Activated naive CD4-positive, alpha-beta T cell treated with Interleukin-2 at 50 U/mL for 16 hours (primary cell): Measurements from ENCODE around the gene ZSCAN10.
"Not testable (repeated sequence)": the region's sequence is repeated elsewhere in the genome, so short reads cannot be mapped to it uniquely, and the experiment has no call there.

Experiments
- DNase-seq: peaks from one replicate; pipeline ENCODE4 v3.0.0-alpha.2; 2020

Gene ZSCAN10

GRCh38 chr16:3059041-3059722 is 39.9 kb downstream of the ZSCAN10 start:
- peak; percentile 89 for DNase-seq

DNA sequence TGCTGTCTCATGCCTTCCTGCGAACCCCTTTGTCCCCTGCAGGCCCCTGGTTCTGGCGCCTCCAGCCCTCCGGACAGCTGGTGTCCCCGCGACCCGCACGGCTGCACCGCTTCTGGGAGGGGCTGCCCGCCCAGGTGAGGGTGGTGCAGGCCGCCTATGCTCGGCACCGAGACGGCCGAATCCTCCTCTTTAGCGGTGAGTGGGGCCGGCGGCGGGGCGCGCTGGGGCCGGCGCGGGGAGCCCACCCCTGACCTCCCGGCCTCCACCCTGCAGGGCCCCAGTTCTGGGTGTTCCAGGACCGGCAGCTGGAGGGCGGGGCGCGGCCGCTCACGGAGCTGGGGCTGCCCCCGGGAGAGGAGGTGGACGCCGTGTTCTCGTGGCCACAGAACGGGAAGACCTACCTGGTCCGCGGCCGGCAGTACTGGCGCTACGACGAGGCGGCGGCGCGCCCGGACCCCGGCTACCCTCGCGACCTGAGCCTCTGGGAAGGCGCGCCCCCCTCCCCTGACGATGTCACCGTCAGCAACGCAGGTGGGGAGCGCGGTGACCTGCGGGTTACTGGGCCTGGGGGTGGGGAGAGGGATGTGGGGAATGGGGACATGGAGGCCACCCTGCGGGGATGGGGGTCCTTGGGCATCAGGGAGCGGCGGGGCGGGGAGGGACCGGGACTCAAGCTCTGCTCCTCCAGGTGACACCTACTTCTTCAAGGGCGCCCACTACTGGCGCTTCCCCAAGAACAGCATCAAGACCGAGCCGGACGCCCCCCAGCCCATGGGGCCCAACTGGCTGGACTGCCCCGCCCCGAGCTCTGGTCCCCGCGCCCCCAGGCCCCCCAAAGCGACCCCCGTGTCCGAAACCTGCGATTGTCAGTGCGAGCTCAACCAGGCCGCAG is 40.7 kb downstream of the ZSCAN10 start:
- DNase-seq: peak; percentile 56

DNA sequence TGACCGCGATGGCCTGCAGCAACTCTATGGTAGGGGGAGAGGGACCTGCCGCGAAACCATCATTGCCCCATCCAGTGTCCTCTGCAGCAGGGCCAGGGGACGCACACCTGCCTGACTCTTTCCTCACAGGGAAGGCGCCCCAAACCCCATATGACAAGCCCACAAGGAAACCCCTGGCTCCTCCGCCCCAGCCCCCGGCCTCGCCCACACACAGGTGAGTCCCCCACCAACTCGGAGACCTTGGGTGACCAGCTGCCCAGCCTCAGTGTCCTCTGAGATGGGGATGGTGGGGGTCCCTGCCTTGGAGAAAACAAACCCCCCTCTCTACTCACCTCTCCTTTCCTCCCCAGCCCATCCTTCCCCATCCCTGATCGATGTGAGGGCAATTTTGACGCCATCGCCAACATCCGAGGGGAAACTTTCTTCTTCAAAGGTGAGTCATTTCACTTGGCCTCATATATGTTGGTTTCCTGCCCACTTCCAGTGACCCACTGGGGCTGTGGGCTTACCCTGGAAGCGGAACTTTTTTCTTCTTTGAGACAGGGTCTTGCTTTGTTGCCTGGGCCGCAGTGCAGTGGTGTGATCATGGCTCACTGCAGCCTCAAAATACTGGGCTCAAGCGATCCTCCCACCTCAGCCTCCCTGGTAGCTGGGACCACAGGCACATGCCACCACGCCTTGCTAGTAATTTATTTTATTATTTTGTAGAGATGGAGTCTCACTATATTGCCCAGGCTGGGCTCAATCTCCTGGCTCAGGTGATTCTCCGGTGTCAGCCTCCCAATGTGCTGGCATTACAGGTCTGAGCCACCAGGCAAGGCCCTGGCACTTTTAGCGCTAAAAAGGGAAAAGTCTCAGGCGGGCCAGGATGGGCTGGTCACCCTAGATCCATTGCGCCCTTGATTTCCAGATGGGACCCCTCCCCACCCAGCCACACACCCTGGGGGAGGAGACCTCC is 41.6 kb downstream of the ZSCAN10 start:
- no peak for DNase-seq

GRCh38 chr16:3056336-3057180 is 42.5 kb downstream of the ZSCAN10 start:
- DNase-seq: no peak

- not testable (repeated sequence) for DNase-seq
These were observed 43.4 kb downstream of the ZSCAN10 start for GRCh38 chr16:3055734-3056115.

DNA sequence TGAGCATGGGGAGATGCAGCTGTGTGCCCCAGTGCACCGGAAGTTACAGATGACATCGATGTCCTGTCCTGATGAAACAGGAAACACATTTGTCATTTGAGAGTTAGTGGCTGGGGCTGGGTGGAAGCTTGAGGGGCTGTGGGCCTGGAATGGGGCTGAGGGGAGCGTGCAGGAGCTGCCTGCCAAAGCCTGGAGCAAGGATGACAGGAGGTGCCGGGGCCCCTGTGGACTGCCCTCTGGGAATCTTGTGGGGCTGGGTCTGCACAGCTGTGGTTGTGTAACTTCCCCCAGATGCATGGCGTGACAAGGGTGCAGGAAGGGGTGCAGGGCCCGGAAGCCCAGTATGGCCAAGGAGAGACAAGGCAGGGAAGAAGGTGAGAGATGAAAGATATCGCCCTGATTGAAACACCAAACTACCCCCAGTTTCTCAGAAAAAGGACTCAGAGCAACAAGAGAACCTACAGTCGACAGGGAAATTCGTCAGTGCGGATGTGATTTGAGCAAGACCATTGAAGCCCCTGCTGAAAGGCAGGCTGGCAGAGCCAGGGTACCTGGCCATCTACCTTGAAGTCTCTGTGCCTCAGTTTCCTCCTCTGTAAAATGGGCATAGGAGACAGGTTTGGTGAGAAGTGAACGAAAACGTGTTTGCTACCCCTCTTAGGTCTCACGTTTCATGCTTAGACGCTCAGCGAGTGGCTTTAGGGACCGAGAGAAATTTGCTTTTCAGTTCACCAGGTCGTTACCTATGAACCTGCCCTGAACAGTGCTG is 43.9 kb downstream of the ZSCAN10 start:
- DNase-seq: no peak

GRCh38 chr16:3053330-3053710 is 45.8 kb downstream of the ZSCAN10 start:
- peak; percentile 47 for DNase-seq

GRCh38 chr16:3052571-3053329 is 46.3 kb downstream of the ZSCAN10 start:
- DNase-seq: not testable (repeated sequence)

DNA sequence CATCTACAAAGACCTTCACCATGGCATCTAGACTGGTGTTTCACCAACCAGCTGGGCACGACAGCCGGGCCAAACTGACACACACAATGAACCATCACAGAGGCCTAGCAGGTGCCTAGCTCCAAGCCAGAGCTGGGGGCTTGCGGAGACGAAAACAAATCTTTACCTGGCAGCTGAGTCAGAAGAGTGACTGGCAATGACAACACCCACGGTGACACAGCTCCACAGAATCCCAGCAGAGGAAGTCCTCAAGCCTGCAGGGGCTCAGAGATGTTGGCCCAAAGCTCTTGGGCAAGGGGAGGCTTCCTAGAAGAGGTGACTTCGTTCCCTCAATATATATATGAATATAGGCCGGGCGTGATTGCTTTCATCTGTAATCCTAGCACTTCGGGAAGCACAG is 47.6 kb downstream of the ZSCAN10 start:
- no peak for DNase-seq

GRCh38 chr16:3051009-3051408 is 48.1 kb downstream of the ZSCAN10 start:
- no peak for DNase-seq

DNA sequence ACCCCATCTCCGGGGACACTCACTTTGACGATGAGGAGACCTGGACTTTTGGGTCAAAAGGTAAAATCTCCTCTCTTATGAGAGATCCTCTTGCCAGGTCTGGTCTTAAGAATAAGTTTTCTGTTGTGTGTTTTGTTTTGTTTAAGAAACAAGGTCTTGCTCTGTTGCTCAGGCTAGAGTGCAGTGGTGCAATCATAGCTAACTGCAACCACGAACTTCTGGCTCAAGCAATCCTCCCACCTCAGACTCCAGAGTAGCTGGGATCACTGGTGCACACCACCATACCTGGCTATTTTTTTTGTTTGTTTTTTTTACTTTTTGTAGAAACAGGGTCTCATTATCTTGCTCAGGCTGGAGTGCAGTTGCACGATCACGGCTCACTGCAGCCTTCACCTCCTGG is 48.6 kb downstream of the ZSCAN10 start:
- no peak for DNase-seq

GRCh38 chr16:3049921-3050481 is 49.1 kb downstream of the ZSCAN10 start:
- no peak for DNase-seq

DNA sequence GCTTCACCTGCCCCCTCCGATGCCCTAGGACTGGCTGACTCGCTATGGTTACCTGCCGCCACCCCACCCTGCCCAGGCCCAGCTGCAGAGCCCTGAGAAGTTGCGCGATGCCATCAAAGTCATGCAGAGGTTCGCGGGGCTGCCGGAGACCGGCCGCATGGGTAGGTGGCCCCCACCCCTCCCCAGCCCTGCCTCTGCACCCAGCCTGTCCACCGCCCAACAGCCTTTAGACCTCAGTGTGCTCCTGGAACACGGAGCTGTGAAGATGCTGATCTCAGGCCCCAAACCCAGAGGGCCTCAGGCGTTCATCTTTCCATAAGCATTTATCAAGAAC is 51.7 kb downstream of the ZSCAN10 start:
- no peak for DNase-seq

GRCh38 chr16:3046641-3047386 is 52.3 kb downstream of the ZSCAN10 start:
- DNase-seq: no peak

DNA sequence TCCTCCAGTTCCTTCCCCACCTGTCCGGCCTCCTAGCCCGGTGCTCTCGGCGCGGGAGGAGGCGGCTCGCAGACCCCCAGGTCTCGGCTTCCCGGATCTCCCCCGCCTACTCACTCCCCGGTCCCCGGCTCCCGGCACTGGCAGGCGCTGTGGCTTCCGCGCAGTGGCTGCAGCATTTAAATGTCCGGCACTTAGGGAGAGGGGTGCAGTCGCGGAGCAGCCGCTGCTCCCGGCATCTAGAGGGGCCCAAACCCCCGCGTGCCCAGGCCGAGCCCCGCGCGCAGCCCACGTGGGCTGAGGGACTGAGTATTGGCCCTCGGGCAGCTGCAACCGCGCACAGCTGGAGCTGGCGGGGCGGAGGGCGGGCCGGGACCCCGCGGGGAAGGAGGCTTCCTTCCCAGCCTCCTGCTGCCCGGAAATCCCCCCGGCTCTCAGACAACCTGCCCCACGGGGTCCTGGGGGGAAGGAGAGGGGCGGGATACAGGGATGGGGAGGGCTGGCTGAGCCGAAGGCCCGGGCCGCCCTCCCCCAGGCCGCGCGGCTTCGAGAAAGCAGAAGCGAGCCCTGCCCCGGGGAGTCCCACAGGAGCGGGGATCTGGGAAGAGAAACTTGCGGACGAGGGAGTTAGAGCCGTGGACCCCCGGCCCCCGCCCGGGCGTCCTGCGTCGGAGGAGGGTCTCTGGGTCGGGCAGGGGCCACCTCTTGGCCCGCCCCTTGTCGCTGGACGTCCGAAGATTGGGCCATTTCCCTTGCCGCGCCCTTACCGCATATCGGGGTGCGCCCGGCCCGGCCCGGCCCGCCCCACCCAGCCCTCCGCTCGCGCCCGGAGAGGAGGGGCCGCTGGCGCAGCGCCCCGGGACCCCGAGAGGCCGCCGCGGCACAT is 53.1 kb downstream of the ZSCAN10 start, which contains the start of gene MMP25:
MMP25 (plus strand) TSS at position 804 of the 883 bp plus-strand sequence. CDS start 357 bp downstream, outside the sequence.
- DNase-seq: no peak

- no peak for DNase-seq
These were observed 54.4 kb downstream of the ZSCAN10 start for GRCh38 chr16:3044708-3045107.

DNA sequence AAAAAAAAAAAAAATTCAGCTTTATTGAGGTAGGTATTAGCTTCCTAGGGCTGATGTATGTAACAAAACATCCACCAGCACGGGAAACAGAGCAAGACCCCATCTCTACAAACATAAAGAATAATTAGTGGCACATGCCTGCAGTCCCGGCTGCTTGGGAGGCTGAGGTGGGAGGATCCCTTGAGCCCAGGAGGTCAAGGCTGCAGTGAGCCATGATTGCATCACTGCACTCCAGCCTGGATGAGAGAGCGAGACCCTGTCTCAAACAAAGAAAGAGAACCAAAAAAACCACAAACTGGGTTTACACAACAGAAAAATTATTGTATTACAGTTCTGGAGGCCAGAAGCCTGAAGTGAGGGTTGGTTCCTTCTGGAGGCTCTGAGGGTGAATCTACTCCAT is 56.7 kb downstream of the ZSCAN10 start:
- no peak for DNase-seq

DNA sequence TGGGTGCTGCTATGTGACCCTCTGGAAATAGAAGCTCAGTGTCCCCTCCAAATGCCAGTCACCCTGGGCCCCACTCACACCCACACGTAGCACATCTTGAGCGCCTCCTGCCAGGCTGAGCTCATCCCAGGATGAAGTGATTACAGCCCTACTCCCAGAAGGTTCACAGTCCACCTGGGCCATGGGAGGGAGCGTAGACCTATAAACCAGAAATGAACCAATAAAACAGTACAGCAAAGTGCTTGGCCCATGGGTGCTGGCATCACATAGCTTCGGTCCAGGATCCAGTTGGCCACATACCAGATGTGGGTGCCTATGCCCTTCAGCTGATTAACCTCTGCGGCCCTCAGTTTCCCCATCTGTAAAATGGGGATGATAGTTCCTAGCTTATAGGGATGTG is 60.2 kb downstream of the ZSCAN10 start:
- DNase-seq: no peak
